Stimulated activated naive CD8-positive, alpha-beta T cell treated with anti-CD3 and anti-CD28 coated beads, Interleukin-15, Interleukin-2, amounts not matched to agents 100 U/mL and 50 U/mL, for 24 hours (primary cell): ENCODE measurements around the gene SPSB2.

Experiments used
- ATAC-seq: fragments of 150-1000 bp; cut with Tn5 transposase; one replicate; pipeline ENCODE4 v1.10.0; 2021
- DNase-seq: peaks from one replicate; pipeline ENCODE4 v3.0.0; 2021

The SPSB2 gene

DNA sequence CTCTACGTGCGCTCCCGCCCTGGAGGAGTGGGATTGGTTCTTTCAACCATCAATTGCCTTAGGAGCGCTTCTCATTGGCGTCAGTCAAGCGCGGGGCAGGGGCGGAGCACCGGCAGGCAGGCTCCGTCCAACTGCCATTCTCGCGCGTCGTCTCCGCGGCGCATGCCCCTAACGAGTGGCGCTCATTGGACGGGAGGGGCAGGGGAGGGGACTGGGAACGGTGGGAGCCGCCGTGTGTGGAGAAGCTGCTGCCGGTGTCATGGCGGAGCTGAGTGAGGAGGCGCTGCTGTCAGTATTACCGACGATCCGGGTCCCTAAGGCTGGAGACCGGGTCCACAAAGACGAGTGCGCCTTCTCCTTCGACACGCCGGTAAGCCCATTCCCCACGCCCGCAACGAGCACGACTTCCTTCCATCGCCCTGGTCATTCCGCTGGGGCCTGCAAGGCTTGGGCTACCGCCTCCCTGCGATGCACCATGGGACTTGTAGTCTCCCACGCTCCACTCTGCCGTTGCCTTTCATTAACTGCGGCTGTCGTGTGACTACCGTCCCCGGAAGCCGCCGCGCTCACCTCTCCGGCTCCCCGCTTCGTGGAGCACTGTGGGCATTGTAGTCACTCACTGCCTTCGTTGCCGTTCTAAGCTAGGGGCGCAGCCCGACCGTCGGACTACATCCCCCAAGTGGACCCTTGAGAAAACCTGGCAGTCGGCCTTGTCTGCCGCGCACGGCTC is 21.0 kb downstream of the SPSB2 start, which contains the start of gene USP5:
USP5 (plus strand) TSS at position 230 of the 730 bp plus-strand sequence; CDS start at position 260, 30 bp downstream.
- ATAC-seq (peak; percentile 87), DNase-seq (peak; percentile 97)

GRCh38 chr12:6851153-6851920 is 21.8 kb downstream of the SPSB2 start, which contains the start of gene CDCA3:
Gene CDCA3 (minus strand): TSS chr12:6851286. CDS start chr12:6850952, 334 bp downstream.
- ATAC-seq (peak; percentile 60), DNase-seq (peak; percentile 97)

DNA sequence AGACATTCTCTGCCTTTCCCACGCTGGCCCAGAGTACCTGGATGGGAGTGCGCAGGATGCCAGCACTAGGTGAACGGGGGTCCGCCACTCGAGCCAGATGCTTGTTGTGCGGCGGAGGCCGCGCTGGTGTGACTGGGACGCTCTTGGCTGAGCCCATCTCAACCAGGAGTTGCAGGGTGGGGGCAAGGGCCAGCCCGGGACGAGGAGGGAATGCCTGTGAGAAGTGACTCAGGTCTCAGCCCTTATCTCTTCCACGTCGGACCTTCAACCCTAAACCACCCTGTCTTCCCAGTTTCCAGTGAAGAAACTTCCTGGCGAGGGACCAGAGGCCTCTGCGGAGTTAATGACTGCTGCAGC is 22.3 kb downstream of the SPSB2 start:
- ATAC-seq: no peak
- no peak for DNase-seq

- no peak for ATAC-seq
- DNase-seq: no peak
Observed at GRCh38 chr12:6849976-6850560, 23.0 kb downstream of the SPSB2 start.

DNA sequence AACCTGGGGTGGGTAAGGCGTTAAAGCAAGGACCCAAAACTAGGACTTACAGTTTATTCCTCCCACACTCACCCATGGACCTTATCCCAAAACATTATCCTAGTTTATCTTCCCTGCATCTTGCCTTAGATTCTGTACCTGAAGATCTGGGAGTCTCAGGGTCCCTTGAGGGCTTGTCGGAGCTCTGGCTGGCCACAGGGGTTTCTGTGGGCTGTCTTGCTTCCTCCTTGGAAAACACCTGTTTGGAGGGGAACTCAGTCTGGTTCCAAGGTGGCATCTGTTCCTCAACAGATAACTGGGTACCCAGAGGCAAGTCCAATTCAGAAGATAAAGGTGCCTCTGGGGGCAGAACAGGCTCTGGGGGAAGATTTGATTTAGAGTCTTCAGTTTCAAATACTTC is 23.7 kb downstream of the SPSB2 start:
- ATAC-seq: no peak
- DNase-seq: no peak

DNA sequence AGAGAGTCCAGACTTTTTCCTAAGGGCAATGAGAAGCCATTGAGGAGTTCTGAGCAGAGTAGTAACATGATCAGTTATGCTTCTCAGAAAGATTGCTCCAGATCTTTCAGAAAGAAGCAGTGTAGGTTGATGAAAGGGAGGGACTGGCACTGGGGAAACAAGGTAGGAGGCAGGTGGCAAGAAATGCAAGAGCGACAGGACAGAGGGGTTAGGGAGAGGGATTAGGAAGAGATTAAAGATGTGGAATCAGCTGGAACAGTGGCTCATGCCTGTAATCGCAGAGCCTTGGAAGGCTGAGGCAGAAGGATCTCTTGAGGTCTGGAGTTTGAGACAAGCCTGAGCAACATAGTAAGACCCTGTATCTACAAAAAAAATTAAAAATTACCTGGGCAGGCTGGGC is 25.4 kb downstream of the SPSB2 start:
- no peak for ATAC-seq
- no peak for DNase-seq

DNA sequence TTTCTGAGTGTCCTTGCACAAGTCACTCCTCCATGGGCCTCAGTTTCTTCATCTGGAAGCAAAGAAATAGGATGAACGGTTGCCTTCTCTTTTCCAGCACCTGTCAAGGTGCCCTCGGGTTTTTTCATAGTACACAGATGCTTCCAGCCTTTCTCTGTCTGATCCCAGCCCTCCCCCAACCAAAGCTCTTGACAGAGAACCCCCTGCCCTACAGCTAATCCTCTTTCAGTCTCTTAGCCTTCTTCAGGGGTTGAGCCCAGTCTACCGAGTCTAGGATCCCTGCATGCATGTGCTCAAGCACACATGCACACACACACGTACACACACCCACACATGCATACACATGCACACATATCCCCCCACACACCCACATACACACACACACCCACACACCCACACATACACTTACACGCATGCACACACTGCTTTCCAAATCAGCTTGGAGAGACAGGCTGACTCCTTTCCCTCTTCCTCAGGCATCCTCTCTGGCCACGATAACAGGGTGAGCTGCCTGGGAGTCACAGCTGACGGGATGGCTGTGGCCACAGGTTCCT is 26.7 kb downstream of the SPSB2 start:
- DNase-seq (no peak), ATAC-seq (no peak)

DNA sequence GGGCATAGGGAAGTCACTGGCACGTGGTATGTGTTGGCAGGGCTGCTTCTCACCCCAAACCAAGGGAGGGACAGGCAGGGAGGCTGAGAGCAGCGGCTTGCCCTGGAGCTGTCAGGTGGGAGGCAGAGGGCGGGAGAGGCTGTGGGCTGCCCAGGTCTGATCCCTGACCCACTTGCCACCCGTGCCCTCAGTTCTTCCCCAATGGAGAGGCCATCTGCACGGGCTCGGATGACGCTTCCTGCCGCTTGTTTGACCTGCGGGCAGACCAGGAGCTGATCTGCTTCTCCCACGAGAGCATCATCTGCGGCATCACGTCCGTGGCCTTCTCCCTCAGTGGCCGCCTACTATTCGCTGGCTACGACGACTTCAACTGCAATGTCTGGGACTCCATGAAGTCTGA is 27.7 kb downstream of the SPSB2 start:
- no peak for DNase-seq
- no peak for ATAC-seq

GRCh38 chr12:6843118-6843902 is 29.8 kb downstream of the SPSB2 start:
- no peak for ATAC-seq
- DNase-seq: no peak

GRCh38 chr12:6842075-6842474 is 31.0 kb downstream of the SPSB2 start:
- no peak for ATAC-seq
- DNase-seq: no peak

DNA sequence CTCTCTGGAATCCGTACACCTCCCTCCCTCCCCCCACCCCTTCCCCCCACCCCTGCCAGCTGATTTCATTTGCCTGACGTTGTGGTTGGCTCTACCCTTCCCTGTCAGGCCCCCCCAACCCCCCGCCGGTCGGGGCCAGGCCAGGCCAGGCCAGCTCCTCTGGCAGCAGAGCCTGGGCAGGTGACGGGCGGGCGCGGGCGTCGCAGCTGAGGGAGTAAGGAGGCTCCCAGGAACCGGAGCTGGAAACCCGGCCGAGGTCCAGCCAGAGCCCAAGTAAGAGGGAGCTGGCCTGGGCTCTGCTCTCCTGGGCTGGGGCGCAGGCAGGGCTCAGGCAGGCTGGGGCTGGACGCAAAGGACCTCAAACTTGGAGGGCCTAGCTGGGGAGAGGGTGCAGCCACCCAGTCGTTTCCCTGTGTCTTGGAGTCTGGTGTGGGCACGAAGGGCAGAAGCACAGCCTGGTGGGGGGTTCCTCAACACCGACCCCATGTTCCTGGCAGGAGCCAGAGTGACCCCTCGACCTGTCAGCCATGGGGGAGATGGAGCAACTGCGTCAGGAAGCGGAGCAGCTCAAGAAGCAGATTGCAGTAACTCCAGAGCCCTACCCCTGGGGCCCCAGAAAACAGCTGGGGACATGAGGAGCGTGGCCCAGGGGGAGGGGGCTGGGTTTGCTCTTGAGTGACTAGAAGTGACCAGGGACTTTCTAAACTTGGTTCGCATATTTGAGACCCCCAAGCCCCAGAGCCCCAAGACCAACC is 32.2 kb downstream of the SPSB2 start, which contains the start of gene GNB3:
GNB3 (plus strand) TSS at position 165 of the 755 bp plus-strand sequence; CDS start at position 528, 363 bp downstream.
- DNase-seq (no peak), ATAC-seq (no peak)

DNA sequence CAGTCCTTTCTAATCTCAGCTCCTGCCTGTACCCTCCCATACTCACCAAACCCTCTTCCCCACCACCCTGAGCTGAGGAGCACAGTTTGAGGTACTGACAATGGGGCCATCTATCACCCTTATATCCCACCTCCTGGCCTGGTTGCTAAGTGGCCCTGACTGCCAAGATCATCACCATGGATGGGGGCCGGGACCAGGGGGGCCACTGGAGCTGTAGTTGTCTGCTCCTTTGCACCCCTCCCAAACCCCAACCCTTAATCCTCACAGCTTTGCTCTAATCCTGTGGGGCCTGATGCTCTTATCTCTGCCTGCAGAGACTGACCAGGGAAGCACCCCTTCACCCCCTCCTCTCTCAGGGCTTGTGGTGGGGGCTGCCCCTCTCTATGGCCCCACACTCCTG is 32.8 kb downstream of the SPSB2 start:
- ATAC-seq: no peak

GRCh38 chr12:6839482-6840201 is 33.5 kb downstream of the SPSB2 start:
- ATAC-seq (no peak), DNase-seq (no peak)

More for the DNA sequence above, 32.8 kb downstream of the SPSB2 start:
- no peak for DNase-seq

DNA sequence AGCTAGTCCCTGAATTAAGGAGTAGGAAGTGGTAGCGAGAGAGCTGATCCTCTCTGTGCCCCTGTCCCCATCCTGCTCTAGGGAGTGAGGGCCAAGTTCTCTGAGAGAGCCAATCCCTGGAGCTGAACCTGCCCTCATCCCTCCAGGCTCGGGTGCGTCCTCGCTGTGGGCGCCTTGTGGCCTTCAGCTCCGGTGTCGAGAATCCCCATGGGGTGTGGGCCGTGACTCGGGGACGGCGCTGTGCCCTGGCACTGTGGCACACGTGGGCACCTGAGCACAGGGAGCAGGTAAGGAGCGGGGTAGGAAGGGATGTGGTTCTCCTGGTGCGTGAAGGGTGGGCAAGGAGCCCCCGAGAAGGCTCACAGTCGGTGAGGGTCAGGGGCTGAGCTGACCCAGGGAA is 34.2 kb downstream of the SPSB2 start:
- ATAC-seq: no peak
- no peak for DNase-seq

- no peak for DNase-seq
- no peak for ATAC-seq
Observed at GRCh38 chr12:6837370-6838060, 35.6 kb downstream of the SPSB2 start.

- ATAC-seq (no peak), DNase-seq (no peak)
Observed at GRCh38 chr12:6836851-6837250, 36.3 kb downstream of the SPSB2 start.

- ATAC-seq (no peak), DNase-seq (no peak)
Observed at GRCh38 chr12:6834873-6835272, 38.2 kb downstream of the SPSB2 start.

GRCh38 chr12:6834254-6834653 is 38.8 kb downstream of the SPSB2 start:
- DNase-seq (no peak), ATAC-seq (no peak)

GRCh38 chr12:6833189-6833890 is 39.8 kb downstream of the SPSB2 start:
- no peak for DNase-seq
- ATAC-seq: no peak
